Endothelial cell (in vitro differentiated cells): ENCODE measurements around the gene CACNA1A. TPM values are rescaled to one million over a fixed set of nuclear protein-coding genes. Genes with fewer than 3 reads are reported as not detected.
A peak's percentile ranks its signal among the peaks of the same experiment; 100 is the strongest.

Source experiments
- DNase-seq: peaks from one replicate; pipeline ENCODE4 v3.0.0; 2021; ENCODE audit warnings: low spot score
- H3K27ac Mint-ChIP-seq: one replicate; pipeline ENCODE4 v1.8.0; 2021; ENCODE audit warnings: mixed read lengths, inconsistent platforms; ENCODE audit not compliant: unreplicated experiment
- H3K27me3 Mint-ChIP-seq: one replicate; pipeline ENCODE4 v1.8.0; 2021; ENCODE audit warnings: mild to moderate bottlenecking, moderate library complexity, mixed read lengths, inconsistent platforms; ENCODE audit not compliant: unreplicated experiment
- H3K36me3 Mint-ChIP-seq: one replicate; pipeline ENCODE4 v1.8.0; 2021; ENCODE audit warnings: mild to moderate bottlenecking, low read depth, mixed read lengths, inconsistent platforms; ENCODE audit not compliant: unreplicated experiment
- H3K4me1 Mint-ChIP-seq: one replicate; pipeline ENCODE4 v1.8.0; 2021; ENCODE audit warnings: mild to moderate bottlenecking, mixed read lengths, inconsistent platforms; ENCODE audit not compliant: unreplicated experiment
- H3K4me3 Mint-ChIP-seq: one replicate; pipeline ENCODE4 v1.8.0; 2021; ENCODE audit warnings: mild to moderate bottlenecking, mixed read lengths, inconsistent platforms; ENCODE audit not compliant: unreplicated experiment
- H3K9me3 Mint-ChIP-seq: one replicate; pipeline ENCODE4 v1.8.0; 2021; ENCODE audit warnings: mixed read lengths, inconsistent platforms; ENCODE audit not compliant: unreplicated experiment
- CTCF ChIP-seq: fragments of 200-600 bp; sonication (generic); IDR thresholded peaks from one replicate; pipeline ENCODE4 v1.5.0; 2021; ENCODE audit warnings: antibody characterized with exemption; ENCODE audit not compliant: unreplicated experiment
- total RNA-seq: library from RNA; stranded (reverse); fragmentation: NEBNext Ultra II Directional; extraction: Animal tissue kit (Norgen Biotek cat#: 25700); gene quantifications from one replicate; pipeline ENCODE4 v1.2.1, GENCODE V29; 2021; ENCODE audit not compliant: unreplicated experiment

CACNA1A gene
- total RNA-seq, 1 donor from 2014 or later, result 9.0 TPM

- no peak for DNase-seq
- Mint-ChIP-seq H3K4me3 (peak overlapping the region; percentile 3), H3K36me3 (peaks cover 7% of the 10 kb centered on the region), H3K4me1 (peaks cover 7% of the 10 kb centered on the region), H3K27me3 (peaks cover 7% of the 10 kb centered on the region), H3K9me3 (no peaks in the 10 kb centered on the region), H3K27ac (no peak overlapping the region)
- no peak for TF ChIP-seq CTCF
Observed at GRCh38 chr19:13275016-13275722, 231.1 kb downstream of the CACNA1A start.

GRCh38 chr19:13270514-13271105, 235.7 kb downstream of the CACNA1A start:
- H3K4me1 Mint-ChIP-seq, result no peaks in the 10 kb centered on the region
- H3K4me3 Mint-ChIP-seq, result no peak overlapping the region
- no peaks in the 10 kb centered on the region for H3K9me3 Mint-ChIP-seq
- TF ChIP-seq CTCF, result no peak
- peaks cover 3% of the 10 kb centered on the region for H3K27me3 Mint-ChIP-seq
- DNase-seq, result no peak
- H3K36me3 Mint-ChIP-seq, result peaks cover 10% of the 10 kb centered on the region
- no peak overlapping the region for H3K27ac Mint-ChIP-seq

- H3K4me1 Mint-ChIP-seq, result no peaks in the 10 kb centered on the region
- no peak overlapping the region for H3K27ac Mint-ChIP-seq
- no peak overlapping the region for H3K4me3 Mint-ChIP-seq
- DNase-seq, result no peak
- TF ChIP-seq CTCF, result no peak
- no peaks in the 10 kb centered on the region for H3K27me3 Mint-ChIP-seq
- peaks cover 10% of the 10 kb centered on the region for H3K36me3 Mint-ChIP-seq
- no peaks in the 10 kb centered on the region for H3K9me3 Mint-ChIP-seq
Observed at GRCh38 chr19:13269348-13269747, 236.9 kb downstream of the CACNA1A start.

- Mint-ChIP-seq H3K27me3 (no peaks in the 10 kb centered on the region), H3K4me1 (no peaks in the 10 kb centered on the region), H3K9me3 (no peaks in the 10 kb centered on the region), H3K27ac (no peak overlapping the region), H3K36me3 (peaks cover 7% of the 10 kb centered on the region), H3K4me3 (no peak overlapping the region)
- no peak for DNase-seq
- TF ChIP-seq CTCF, result no peak
Observed at GRCh38 chr19:13267889-13268288, 238.4 kb downstream of the CACNA1A start.

GRCh38 chr19:13267131-13267530, 239.1 kb downstream of the CACNA1A start:
- H3K4me1 Mint-ChIP-seq, result no peaks in the 10 kb centered on the region
- no peak for DNase-seq
- H3K27me3 Mint-ChIP-seq, result no peaks in the 10 kb centered on the region
- H3K36me3 Mint-ChIP-seq, result peaks cover 7% of the 10 kb centered on the region
- no peak for TF ChIP-seq CTCF
- H3K4me3 Mint-ChIP-seq, result no peak overlapping the region
- no peak overlapping the region for H3K27ac Mint-ChIP-seq
- H3K9me3 Mint-ChIP-seq, result no peaks in the 10 kb centered on the region
